Peyer's patch (tissue), 4 donors: ENCODE results near the gene AGAP3. TPM values are rescaled to one million over a fixed set of nuclear protein-coding genes. Genes with fewer than 3 reads are reported as not detected.

ENCODE experiments used
- DNase-seq, 3 donors: peaks; one replicate each; pipeline ENCODE4 v3.0.0-alpha.2; 2017 to 2019
- H3K27ac ChIP-seq, 4 donors: fragments of 200-600 bp; sonication (generic); one replicate each; pipeline ENCODE4 v1.5.1; 2016 to 2019
- H3K27me3 ChIP-seq, 2 donors: fragments of 200-600 bp; sonication (generic); one replicate each; pipeline ENCODE4 v1.5.1; 2019
- H3K36me3 ChIP-seq, 3 donors: fragments of 200-600 bp; sonication (generic); one replicate each; pipeline ENCODE4 v1.5.1; 2016 to 2019
- H3K4me1 ChIP-seq, 4 donors: fragments of 200-600 bp; sonication (generic); one replicate each; pipeline ENCODE4 v1.5.1; 2016 to 2019
- H3K4me3 ChIP-seq, 4 donors: fragments of 200-600 bp; sonication (generic); 1 replicate in 3 of 4; 2 replicates in 1 of 4; pipeline ENCODE4 v1.5.1; 2016 to 2019; ENCODE audit warnings: mild to moderate bottlenecking in 1 of 4
- H3K9me3 ChIP-seq, 4 donors: fragments of 200-600 bp; sonication (generic); one replicate each; pipeline ENCODE4 v1.5.1; 2016 to 2019; ENCODE audit warnings: mild to moderate bottlenecking in 1 of 4
- CTCF ChIP-seq, 6 experiments: fragments of 450-650 bp in 4 of 6; fragments of 200-600 bp in 2 of 6; sonication (generic) in 1 of 6; IDR thresholded peaks; one replicate each; pipeline ENCODE4 v1.5.1; 2017 to 2019; ENCODE audit warnings: antibody characterized with exemption in 6 of 6, mild to moderate bottlenecking in 3 of 6, moderate library complexity in 1 of 6
- POLR2A ChIP-seq, 2 donors: fragments of 450-650 bp; IDR thresholded peaks; one replicate each; pipeline ENCODE4 v1.5.1; 2017; ENCODE audit warnings: antibody characterized with exemption in 2 of 2, mild to moderate bottlenecking in 2 of 2, moderate library complexity in 2 of 2
- total RNA-seq, 4 donors: library from RNA; depleted of rRNA; stranded (reverse); fragments of >200 nt; gene quantifications; one replicate each; pipeline ENCODE4 v1.1.0, GENCODE V29; 2016

AGAP3 gene
- total RNA-seq, 4 donors from 2014 or later = 91.6 to 123 (median 101) TPM

- peak overlapping the region in 2 of 4 donors; percentile 15 to 38 for H3K27ac ChIP-seq
- H3K9me3 ChIP-seq = no peaks in the 10 kb centered on the region
- H3K36me3 ChIP-seq = peaks cover 0 to 8% (median 0%) of the 10 kb centered on the region in 3 donors
- peaks cover 0 to 32% (median 3%) of the 10 kb centered on the region in 4 donors for H3K4me1 ChIP-seq
- H3K4me3 ChIP-seq = no peak overlapping the region
- no peaks in the 10 kb centered on the region for H3K27me3 ChIP-seq
- no peak for TF ChIP-seq CTCF (IDR thresholded peaks at IDR 0.05)
- TF ChIP-seq POLR2A (IDR thresholded peaks at IDR 0.05) = no peak
- no peak for DNase-seq
These were observed 23.1 kb downstream of the AGAP3 start for GRCh38 chr7:151109094-151110048.

- peak overlapping the region in 2 of 4 donors; percentile 15 to 38 for H3K27ac ChIP-seq
- no peak for DNase-seq
- H3K4me1 ChIP-seq = peaks cover 0 to 28% (median 3%) of the 10 kb centered on the region in 4 donors
These were observed 24.1 kb downstream of the AGAP3 start for GRCh38 chr7:151110236-151110940.

GRCh38 chr7:151110941-151111645 lies 24.8 kb downstream of the AGAP3 start:
- Histone ChIP-seq H3K9me3 (no peaks in the 10 kb centered on the region), H3K36me3 (no peaks in the 10 kb centered on the region), H3K4me1 (peaks cover 0 to 34% (median 4%) of the 10 kb centered on the region in 4 donors), H3K4me3 (no peak overlapping the region), H3K27ac (no peak overlapping the region), H3K27me3 (no peaks in the 10 kb centered on the region)
- TF ChIP-seq CTCF (IDR thresholded peaks at IDR 0.05) (peak; percentile 75 to 93 (median 89)), POLR2A (IDR thresholded peaks at IDR 0.05) (no peak)
- peak; percentile 73 to 91 (median 83) for DNase-seq

More at GRCh38 chr7:151110236-151110940, 24.1 kb downstream of the AGAP3 start:
- H3K4me3 ChIP-seq = no peak overlapping the region
- no peaks in the 10 kb centered on the region for H3K27me3 ChIP-seq
- H3K9me3 ChIP-seq = no peaks in the 10 kb centered on the region
- H3K36me3 ChIP-seq = no peaks in the 10 kb centered on the region
- TF ChIP-seq CTCF (IDR thresholded peaks at IDR 0.05) = no peak
- no peak for TF ChIP-seq POLR2A (IDR thresholded peaks at IDR 0.05)

GRCh38 chr7:151113344-151114150 lies 27.3 kb downstream of the AGAP3 start:
- no peaks in the 10 kb centered on the region for H3K9me3 ChIP-seq
- H3K4me3 ChIP-seq = no peak overlapping the region
- H3K27ac ChIP-seq = no peak overlapping the region
- H3K36me3 ChIP-seq = peaks cover 0 to 18% (median 0%) of the 10 kb centered on the region in 3 donors
- H3K4me1 ChIP-seq = peaks cover 0 to 34% (median 4%) of the 10 kb centered on the region in 4 donors
- no peak for DNase-seq
- no peak for TF ChIP-seq CTCF (IDR thresholded peaks at IDR 0.05)
- TF ChIP-seq POLR2A (IDR thresholded peaks at IDR 0.05) = no peak
- no peaks in the 10 kb centered on the region for H3K27me3 ChIP-seq
